ENCODE measurements around the gene OPHN1.

Gene OPHN1, protein sequence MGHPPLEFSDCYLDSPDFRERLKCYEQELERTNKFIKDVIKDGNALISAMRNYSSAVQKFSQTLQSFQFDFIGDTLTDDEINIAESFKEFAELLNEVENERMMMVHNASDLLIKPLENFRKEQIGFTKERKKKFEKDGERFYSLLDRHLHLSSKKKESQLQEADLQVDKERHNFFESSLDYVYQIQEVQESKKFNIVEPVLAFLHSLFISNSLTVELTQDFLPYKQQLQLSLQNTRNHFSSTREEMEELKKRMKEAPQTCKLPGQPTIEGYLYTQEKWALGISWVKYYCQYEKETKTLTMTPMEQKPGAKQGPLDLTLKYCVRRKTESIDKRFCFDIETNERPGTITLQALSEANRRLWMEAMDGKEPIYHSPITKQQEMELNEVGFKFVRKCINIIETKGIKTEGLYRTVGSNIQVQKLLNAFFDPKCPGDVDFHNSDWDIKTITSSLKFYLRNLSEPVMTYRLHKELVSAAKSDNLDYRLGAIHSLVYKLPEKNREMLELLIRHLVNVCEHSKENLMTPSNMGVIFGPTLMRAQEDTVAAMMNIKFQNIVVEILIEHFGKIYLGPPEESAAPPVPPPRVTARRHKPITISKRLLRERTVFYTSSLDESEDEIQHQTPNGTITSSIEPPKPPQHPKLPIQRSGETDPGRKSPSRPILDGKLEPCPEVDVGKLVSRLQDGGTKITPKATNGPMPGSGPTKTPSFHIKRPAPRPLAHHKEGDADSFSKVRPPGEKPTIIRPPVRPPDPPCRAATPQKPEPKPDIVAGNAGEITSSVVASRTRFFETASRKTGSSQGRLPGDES

DNA sequence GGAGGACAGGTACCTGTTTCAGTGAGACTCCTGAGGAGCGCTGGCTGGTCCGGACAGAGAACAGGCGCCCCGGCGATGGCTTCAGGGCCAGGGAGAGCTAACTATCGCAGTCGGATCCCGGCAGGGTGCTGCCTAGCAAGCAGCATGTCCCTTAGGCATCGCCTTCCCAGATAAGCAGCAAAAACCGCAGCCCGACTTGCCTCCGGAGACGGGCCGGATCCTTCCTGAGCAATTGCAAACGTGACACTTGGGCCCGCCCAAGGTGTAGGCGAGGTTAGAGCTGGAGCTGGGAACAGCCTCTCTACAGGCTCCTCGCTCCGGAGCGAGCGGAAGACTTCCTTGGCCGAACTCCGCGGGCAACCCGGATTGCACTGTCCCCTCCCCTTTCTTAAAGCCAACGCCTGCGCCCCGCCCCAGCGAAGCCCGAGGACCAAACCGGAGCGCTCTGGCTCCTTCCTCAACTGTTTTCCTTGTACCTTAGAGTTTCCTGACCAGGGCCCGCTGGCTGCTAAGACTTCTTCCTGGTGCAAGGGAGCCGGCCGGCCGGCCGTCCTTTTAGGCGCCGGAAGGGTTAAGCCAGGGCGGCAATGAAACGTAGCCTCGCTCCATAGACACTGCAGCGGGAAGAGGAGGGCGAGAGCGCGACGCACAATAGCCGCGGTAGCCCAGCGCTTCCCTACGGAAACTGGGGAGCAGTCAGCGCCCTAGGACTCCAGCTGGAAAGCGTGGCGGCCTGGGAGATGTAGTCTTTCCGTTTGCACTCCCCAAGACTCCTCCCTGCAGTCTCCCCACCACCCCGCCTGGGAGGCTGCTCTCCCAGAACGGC is at the start of gene OPHN1:
Gene OPHN1, minus strand, starts transcription at position 341 of the 826 bp plus-strand sequence. CDS start 475 bp downstream, outside the sequence.
- H3K4me3 ChIP-seq (ENCODE audit: low read depth, low read length) = no peak within 1 kb of the TSS
- TF ChIP-seq, protein P1, sequence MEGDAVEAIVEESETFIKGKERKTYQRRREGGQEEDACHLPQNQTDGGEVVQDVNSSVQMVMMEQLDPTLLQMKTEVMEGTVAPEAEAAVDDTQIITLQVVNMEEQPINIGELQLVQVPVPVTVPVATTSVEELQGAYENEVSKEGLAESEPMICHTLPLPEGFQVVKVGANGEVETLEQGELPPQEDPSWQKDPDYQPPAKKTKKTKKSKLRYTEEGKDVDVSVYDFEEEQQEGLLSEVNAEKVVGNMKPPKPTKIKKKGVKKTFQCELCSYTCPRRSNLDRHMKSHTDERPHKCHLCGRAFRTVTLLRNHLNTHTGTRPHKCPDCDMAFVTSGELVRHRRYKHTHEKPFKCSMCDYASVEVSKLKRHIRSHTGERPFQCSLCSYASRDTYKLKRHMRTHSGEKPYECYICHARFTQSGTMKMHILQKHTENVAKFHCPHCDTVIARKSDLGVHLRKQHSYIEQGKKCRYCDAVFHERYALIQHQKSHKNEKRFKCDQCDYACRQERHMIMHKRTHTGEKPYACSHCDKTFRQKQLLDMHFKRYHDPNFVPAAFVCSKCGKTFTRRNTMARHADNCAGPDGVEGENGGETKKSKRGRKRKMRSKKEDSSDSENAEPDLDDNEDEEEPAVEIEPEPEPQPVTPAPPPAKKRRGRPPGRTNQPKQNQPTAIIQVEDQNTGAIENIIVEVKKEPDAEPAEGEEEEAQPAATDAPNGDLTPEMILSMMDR (IDR thresholded peaks at IDR 0.05; ENCODE audit: borderline replicate concordance, insufficient read depth, low read depth, low read length) = no peak

DNA sequence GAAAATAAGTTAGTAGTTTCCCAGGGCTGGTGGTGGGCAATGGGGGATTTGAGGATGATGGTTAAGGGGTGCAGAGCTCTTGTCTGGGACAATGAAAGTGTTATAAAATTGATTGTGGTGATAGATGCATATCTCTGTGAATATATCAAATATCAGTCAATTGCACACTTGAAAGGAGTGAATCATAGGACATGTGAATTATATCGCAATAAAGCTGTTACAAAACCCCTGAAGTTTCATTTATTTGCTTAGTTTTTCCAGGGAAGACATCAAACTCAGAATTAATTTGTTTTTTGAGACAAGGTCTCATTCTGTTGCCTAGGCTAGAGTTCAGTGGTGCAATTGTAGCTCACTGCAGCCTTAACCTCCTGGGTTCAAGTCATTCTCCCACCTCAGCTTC is 47.7 kb upstream of the OPHN1 start:
- H3K4me3 ChIP-seq (ENCODE audit: low read depth, low read length) = no peak overlapping the region
- TF ChIP-seq, protein P1 (IDR thresholded peaks at IDR 0.05; ENCODE audit: borderline replicate concordance, insufficient read depth, low read depth, low read length) = no peak

DNA sequence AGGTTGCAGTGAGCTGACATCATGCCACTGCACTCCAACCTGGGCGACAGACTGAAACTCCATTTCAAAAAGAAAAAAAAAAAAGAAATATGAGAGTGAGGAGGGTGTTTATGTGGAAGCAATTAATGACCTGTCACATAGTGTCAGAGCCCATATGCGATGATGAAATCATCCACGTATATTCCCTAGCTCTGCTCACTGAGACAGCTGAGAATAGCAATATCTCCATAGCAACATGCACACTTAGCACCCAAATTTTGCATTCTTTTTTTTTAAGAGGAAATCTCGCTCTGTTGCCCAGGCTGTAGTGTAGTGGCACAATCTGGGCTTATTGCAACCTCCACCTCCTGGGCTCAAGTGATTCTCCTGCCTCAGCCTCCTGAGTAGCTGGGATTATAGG is 31.5 kb upstream of the OPHN1 start:
- TF ChIP-seq, protein P1 (IDR thresholded peaks at IDR 0.05; ENCODE audit: borderline replicate concordance, insufficient read depth, low read depth, low read length) = no peak
- no peak overlapping the region for H3K4me3 ChIP-seq (ENCODE audit: low read depth, low read length)

DNA sequence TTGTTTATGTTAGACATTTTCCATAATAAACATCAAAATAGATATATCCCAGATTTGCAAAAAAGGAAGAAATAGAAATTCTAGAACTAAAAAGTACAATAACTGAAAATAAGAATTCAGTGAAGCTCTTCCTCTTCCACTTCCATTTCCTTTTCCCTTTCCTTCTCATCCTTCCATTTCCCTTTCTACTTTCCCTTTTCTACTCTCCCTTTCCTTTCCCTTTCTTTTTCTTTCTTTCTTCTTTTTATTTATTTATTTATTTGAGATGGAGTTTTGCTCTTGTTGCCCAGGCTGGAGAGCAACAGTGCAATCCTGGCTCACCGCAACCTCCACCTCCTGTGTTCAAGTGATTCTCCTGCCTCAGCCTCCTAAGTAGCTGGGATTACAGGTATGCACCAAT is 30.6 kb upstream of the OPHN1 start:
- H3K4me3 ChIP-seq (ENCODE audit: low read depth, low read length) = no peak overlapping the region
- TF ChIP-seq, protein P1 (IDR thresholded peaks at IDR 0.05; ENCODE audit: borderline replicate concordance, insufficient read depth, low read depth, low read length) = no peak

DNA sequence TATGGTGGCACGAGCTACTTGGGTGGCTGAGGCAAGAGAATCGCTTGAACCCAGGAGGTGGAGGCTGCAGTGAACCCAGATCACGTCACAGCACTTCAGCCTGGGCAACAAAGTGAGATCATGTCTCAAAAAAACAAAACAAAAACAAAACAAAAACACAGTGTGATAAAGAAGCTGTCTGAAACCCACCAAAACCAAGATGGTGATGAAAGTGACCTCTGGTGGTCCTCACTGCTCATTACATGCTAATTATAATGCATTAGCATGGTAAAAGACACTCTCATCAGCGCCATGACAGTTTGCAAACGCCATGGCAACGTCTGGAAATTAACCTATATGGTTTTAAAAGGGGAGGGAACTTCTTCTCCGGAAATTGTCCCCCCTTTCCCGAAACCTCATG is 29.4 kb upstream of the OPHN1 start:
- no peak overlapping the region for H3K4me3 ChIP-seq (ENCODE audit: low read depth, low read length)
- TF ChIP-seq, protein P1 (IDR thresholded peaks at IDR 0.05; ENCODE audit: borderline replicate concordance, insufficient read depth, low read depth, low read length) = peak; percentile 40; the same call in 1 of the 2 replicates

DNA sequence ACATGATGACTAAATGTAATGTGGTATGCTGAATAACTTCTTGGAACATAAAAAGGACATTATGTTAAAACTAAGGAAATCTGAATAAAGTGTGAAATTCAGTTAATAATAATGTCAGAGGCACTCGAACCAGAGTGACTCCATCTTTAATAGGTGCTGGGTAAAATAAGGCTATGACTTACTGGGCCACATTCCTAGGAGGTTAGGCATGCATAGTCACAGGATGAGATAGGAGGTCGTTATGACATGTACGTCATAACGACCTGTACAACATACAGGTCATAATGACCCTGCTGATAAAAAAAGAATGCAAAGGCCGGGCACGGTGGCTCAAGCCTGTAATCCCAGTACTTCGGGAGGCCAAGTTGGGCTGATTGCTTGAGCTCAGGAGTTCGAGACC is 28.9 kb upstream of the OPHN1 start:
- no peak overlapping the region for H3K4me3 ChIP-seq (ENCODE audit: low read depth, low read length)
- TF ChIP-seq, protein P1 (IDR thresholded peaks at IDR 0.05; ENCODE audit: borderline replicate concordance, insufficient read depth, low read depth, low read length) = no peak

All from GM12875 (cell line).